HepG2 (cell line): ENCODE results near the gene TTC17. TPM values are rescaled to one million over a fixed set of nuclear protein-coding genes. Genes with fewer than 3 reads are reported as not detected.
A peak's percentile ranks its signal among the peaks of the same experiment; 100 is the strongest.

Experiments
- CBX2 ChIP-seq, 2 experiments: fragments of 200-600 bp in 1 of 2; sonication (generic); formaldehyde crosslinking in 1 of 2; IDR thresholded peaks; 2 replicates each; pipeline versions ENCODE4 v1.7.0 to v1.8.1; 2018 to 2022; ENCODE audit warnings: low read depth in 2 of 2, low read length in 1 of 2, mild to moderate bottlenecking in 1 of 2, missing genetic modification reagents in 1 of 2
- DMAP1 ChIP-seq: IDR thresholded peaks from 2 replicates; pipeline ENCODE4 v1.6.1; 2016
- FOXJ3 ChIP-seq: sonication (generic); formaldehyde crosslinking; IDR thresholded peaks from 2 replicates; pipeline ENCODE4 v1.4.0; 2020; ENCODE audit warnings: missing genetic modification reagents, mild to moderate bottlenecking, borderline replicate concordance
- HNF4G ChIP-seq, 2 experiments: sonication (generic) in 1 of 2; formaldehyde crosslinking in 1 of 2; IDR thresholded peaks; 2 replicates each; pipeline versions ENCODE4 v1.4.0 to v1.6.1; 2011 to 2020; ENCODE audit warnings: borderline replicate concordance in 2 of 2, low read depth in 2 of 2, mild to moderate bottlenecking in 2 of 2, low read length in 1 of 2, missing genetic modification reagents in 1 of 2, moderate library complexity in 1 of 2
- HNRNPLL ChIP-seq: fragments of 200-400 bp; formaldehyde crosslinking; IDR thresholded peaks from 2 replicates; pipeline ENCODE4 v1.6.1; 2017; ENCODE audit warnings: mild to moderate bottlenecking, low read depth, low read length; ENCODE audit not compliant: poor library complexity, severe bottlenecking
- SIX4 ChIP-seq: sonication (generic); formaldehyde crosslinking; IDR thresholded peaks from 2 replicates; pipeline ENCODE4 v1.4.0; 2020; ENCODE audit warnings: missing genetic modification reagents
- ZBTB3 ChIP-seq: sonication (generic); formaldehyde crosslinking; IDR thresholded peaks from 2 replicates; pipeline ENCODE4 v1.4.0; 2020; ENCODE audit warnings: low read depth, mild to moderate bottlenecking, moderate library complexity, missing genetic modification reagents, borderline replicate concordance
- ZNF234 ChIP-seq: sonication (generic); formaldehyde crosslinking; conservative IDR thresholded peaks from 2 replicates; pipeline ENCODE4 v1.5.1; 2020; ENCODE audit warnings: mild to moderate bottlenecking, missing genetic modification reagents
- ZNF441 ChIP-seq: sonication (generic); formaldehyde crosslinking; IDR thresholded peaks from 2 replicates; pipeline ENCODE4 v1.7.0; 2021; ENCODE audit warnings: missing genetic modification reagents, borderline replicate concordance
- ZNF510 ChIP-seq: sonication (generic); formaldehyde crosslinking; IDR thresholded peaks from 2 replicates; pipeline ENCODE4 v1.4.0; 2020; ENCODE audit warnings: low read depth, mild to moderate bottlenecking, missing genetic modification reagents
- ZNF746 ChIP-seq: sonication (generic); formaldehyde crosslinking; IDR thresholded peaks from 2 replicates; pipeline ENCODE4 v1.8.0; 2022; ENCODE audit warnings: mild to moderate bottlenecking, missing genetic modification reagents
- ZSCAN30 ChIP-seq: sonication (generic); formaldehyde crosslinking; IDR thresholded peaks from 2 replicates; pipeline ENCODE4 v1.5.0; 2020; ENCODE audit warnings: mild to moderate bottlenecking, missing genetic modification reagents
- polyA plus RNA-seq, 8 experiments: library from polyadenylated mRNA; depleted of rRNA in 3 of 8; stranded (reverse) in 7 of 8; unstranded in 1 of 8; fragments of >200 nt; fragmentation: Illumina TruSeq in 4 of 8; extraction: Trizol in 4 of 8; gene quantifications; 2 replicates each; pipeline versions ENCODE4 v1.2.1 to v1.2.3, GENCODE V29; 2011 to 2016; ENCODE audit warnings: low read depth in 4 of 8, missing spikeins in 1 of 8, mixed read lengths in 1 of 8; ENCODE audit not compliant: insufficient read depth in 1 of 8
- total RNA-seq, 5 experiments: library from RNA; depleted of rRNA; stranded (reverse); fragments of >200 nt; fragmentation: Illumina TruSeq; extraction: Trizol; gene quantifications; 2 replicates each; pipeline ENCODE4 v1.2.3, GENCODE V29; 2016; ENCODE audit warnings: low read depth in 1 of 5
- TF ChIP-seq, protein P1 (sequence below), 2 experiments: sonication (generic) in 1 of 2; formaldehyde crosslinking in 1 of 2; IDR thresholded peaks; 2 replicates each; pipeline versions ENCODE4 v1.4.0 to v1.6.1; 2016 to 2020; ENCODE audit warnings: borderline replicate concordance in 1 of 2, low read depth in 1 of 2, mild to moderate bottlenecking in 1 of 2, missing genetic modification reagents in 1 of 2
- TF ChIP-seq, protein P2 (sequence below): sonication (generic); formaldehyde crosslinking; IDR thresholded peaks from 2 replicates; pipeline ENCODE4 v1.8.0; 2022; ENCODE audit warnings: mild to moderate bottlenecking, missing genetic modification reagents
- TF ChIP-seq, protein P3 (sequence below): sonication (generic); formaldehyde crosslinking; IDR thresholded peaks from 2 replicates; pipeline ENCODE4 v1.8.1; 2022; ENCODE audit warnings: mild to moderate bottlenecking, missing genetic modification reagents
- TF ChIP-seq, protein P4 (sequence below): sonication (generic); formaldehyde crosslinking; IDR thresholded peaks from 2 replicates; pipeline ENCODE4 v1.4.0; 2020; ENCODE audit warnings: missing genetic modification reagents, borderline replicate concordance

TTC17 gene
- total and polyA plus RNA-seq, 2 of the 13 experiments (the other 11 are each of a cell fraction or from before 2014, with no cell fraction given), result 55.9 to 99.7 TPM

DNA sequence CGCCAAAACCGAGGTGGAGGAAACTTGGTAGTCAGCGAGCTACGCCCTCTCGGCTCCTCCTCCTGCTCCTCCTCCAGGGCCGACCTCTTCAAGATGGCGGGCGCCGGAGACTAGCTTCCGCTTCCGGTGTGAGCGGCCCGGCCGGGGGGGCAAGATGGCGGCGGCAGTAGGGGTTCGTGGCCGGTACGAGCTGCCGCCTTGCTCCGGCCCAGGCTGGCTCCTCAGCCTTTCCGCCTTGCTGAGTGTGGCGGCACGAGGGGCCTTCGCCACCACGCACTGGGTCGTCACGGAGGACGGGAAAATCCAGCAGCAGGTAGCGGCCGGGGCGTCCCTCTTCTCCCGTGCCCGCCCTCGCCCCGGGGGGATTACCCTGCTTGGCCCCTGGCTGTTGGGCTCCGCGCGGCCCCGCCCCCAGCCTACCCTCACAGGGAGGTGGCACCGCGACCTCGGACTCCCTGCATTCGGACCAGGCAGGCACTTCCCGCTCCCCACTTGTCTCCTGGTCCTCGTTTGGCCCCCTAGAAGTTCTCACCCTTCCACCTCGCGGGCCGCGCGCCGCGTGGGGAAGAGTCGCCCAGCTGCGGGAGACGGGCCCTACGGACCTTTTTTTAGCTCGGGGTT lies at the start of gene TTC17 (continued):
- TF ChIP-seq, protein P1, sequence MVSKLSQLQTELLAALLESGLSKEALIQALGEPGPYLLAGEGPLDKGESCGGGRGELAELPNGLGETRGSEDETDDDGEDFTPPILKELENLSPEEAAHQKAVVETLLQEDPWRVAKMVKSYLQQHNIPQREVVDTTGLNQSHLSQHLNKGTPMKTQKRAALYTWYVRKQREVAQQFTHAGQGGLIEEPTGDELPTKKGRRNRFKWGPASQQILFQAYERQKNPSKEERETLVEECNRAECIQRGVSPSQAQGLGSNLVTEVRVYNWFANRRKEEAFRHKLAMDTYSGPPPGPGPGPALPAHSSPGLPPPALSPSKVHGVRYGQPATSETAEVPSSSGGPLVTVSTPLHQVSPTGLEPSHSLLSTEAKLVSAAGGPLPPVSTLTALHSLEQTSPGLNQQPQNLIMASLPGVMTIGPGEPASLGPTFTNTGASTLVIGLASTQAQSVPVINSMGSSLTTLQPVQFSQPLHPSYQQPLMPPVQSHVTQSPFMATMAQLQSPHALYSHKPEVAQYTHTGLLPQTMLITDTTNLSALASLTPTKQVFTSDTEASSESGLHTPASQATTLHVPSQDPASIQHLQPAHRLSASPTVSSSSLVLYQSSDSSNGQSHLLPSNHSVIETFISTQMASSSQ (IDR thresholded peaks at IDR 0.05; ENCODE audit: low read depth), result no peak
- TF ChIP-seq, protein P1 (CRISPR knock-in tag; IDR thresholded peaks at IDR 0.05; ENCODE audit: borderline replicate concordance), result peak; percentile 71; the same call in 1 of the 2 replicates
- TF ChIP-seq, protein P2, sequence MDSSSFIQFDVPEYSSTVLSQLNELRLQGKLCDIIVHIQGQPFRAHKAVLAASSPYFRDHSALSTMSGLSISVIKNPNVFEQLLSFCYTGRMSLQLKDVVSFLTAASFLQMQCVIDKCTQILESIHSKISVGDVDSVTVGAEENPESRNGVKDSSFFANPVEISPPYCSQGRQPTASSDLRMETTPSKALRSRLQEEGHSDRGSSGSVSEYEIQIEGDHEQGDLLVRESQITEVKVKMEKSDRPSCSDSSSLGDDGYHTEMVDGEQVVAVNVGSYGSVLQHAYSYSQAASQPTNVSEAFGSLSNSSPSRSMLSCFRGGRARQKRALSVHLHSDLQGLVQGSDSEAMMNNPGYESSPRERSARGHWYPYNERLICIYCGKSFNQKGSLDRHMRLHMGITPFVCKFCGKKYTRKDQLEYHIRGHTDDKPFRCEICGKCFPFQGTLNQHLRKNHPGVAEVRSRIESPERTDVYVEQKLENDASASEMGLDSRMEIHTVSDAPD (CRISPR knock-in tag), result no peak
- TF ChIP-seq DMAP1 (CRISPR knock-in tag), result peak; percentile 84
- 0 out of 2 replicates have a peak, but pooled peaks have one; percentile 72 for TF ChIP-seq ZNF746
- TF ChIP-seq, protein P3, sequence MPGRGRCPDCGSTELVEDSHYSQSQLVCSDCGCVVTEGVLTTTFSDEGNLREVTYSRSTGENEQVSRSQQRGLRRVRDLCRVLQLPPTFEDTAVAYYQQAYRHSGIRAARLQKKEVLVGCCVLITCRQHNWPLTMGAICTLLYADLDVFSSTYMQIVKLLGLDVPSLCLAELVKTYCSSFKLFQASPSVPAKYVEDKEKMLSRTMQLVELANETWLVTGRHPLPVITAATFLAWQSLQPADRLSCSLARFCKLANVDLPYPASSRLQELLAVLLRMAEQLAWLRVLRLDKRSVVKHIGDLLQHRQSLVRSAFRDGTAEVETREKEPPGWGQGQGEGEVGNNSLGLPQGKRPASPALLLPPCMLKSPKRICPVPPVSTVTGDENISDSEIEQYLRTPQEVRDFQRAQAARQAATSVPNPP (CRISPR knock-in tag), result 0 out of 2 replicates have a peak, but pooled peaks have one; percentile 42
- no peak for TF ChIP-seq CBX2 (IDR thresholded peaks at IDR 0.05; ENCODE audit: low read depth, low read length)
- TF ChIP-seq CBX2 (CRISPR knock-in tag; IDR thresholded peaks at IDR 0.05; ENCODE audit: low read depth), result 0 out of 2 replicates have a peak, but pooled peaks have one; percentile 34
- no peak for TF ChIP-seq HNF4G (IDR thresholded peaks at IDR 0.05; ENCODE audit: borderline replicate concordance, low read depth, low read length)
- TF ChIP-seq HNF4G (CRISPR knock-in tag; IDR thresholded peaks at IDR 0.05; ENCODE audit: borderline replicate concordance, low read depth), result no peak
- TF ChIP-seq, protein P4, sequence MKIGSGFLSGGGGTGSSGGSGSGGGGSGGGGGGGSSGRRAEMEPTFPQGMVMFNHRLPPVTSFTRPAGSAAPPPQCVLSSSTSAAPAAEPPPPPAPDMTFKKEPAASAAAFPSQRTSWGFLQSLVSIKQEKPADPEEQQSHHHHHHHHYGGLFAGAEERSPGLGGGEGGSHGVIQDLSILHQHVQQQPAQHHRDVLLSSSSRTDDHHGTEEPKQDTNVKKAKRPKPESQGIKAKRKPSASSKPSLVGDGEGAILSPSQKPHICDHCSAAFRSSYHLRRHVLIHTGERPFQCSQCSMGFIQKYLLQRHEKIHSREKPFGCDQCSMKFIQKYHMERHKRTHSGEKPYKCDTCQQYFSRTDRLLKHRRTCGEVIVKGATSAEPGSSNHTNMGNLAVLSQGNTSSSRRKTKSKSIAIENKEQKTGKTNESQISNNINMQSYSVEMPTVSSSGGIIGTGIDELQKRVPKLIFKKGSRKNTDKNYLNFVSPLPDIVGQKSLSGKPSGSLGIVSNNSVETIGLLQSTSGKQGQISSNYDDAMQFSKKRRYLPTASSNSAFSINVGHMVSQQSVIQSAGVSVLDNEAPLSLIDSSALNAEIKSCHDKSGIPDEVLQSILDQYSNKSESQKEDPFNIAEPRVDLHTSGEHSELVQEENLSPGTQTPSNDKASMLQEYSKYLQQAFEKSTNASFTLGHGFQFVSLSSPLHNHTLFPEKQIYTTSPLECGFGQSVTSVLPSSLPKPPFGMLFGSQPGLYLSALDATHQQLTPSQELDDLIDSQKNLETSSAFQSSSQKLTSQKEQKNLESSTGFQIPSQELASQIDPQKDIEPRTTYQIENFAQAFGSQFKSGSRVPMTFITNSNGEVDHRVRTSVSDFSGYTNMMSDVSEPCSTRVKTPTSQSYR (CRISPR knock-in tag), result 0 out of 2 replicates have a peak, but pooled peaks have one; percentile 8
- peak; percentile 67; the same call in 1 of the 2 replicates for TF ChIP-seq ZBTB3 (CRISPR knock-in tag)
- TF ChIP-seq FOXJ3 (CRISPR knock-in tag), result no peak
- TF ChIP-seq ZNF441, result peak; percentile 36; the same call in 1 of the 2 replicates
- TF ChIP-seq ZNF510 (CRISPR knock-in tag), result peak; percentile 61; the same call in 1 of the 2 replicates
- no peak for TF ChIP-seq ZNF234
- TF ChIP-seq SIX4, result no peak
- TF ChIP-seq HNRNPLL, result peak; percentile 55
- no peak for TF ChIP-seq ZSCAN30 (CRISPR knock-in tag)
